PC-9 (cell line): ENCODE data around the gene ITGB4. TPM values are rescaled to one million over a fixed set of nuclear protein-coding genes. Genes with fewer than 3 reads are reported as not detected.

Experiments
- BruUV-seq: library from RNA; stranded (reverse); fragments of 400-500 nt; replicated peaks from 2 replicates; lab custom pipeline; 2021; lab: Mats Ljungman, UMichigan
- CTCF ChIA-PET: fragments of 300-600 bp; sonication (Branson Sonifier 250); formaldehyde crosslinking; loops from one replicate; lab custom pipeline; 2022; ENCODE audit warnings: antibody characterized with exemption; lab: Charles Lee
- POLR2A ChIA-PET: fragments of 300-600 bp; sonication (Branson Sonifier 250); formaldehyde crosslinking; loops from one replicate; lab custom pipeline; 2022; ENCODE audit warnings: antibody characterized with exemption; ENCODE audit not compliant: unreplicated experiment; lab: Charles Lee
- DNase-seq, 2 experiments: peaks; one replicate each; pipeline versions ENCODE4 v3.0.0 to v3.0.0-alpha.2; 2015 to 2022; ENCODE audit warnings: mixed read lengths in 1 of 2
- H2AFZ ChIP-seq: fragments of 200-600 bp; sonication (generic); 2 replicates; pipeline ENCODE4 v1.8.1; 2017; ENCODE audit warnings: antibody characterized with exemption
- H3F3A ChIP-seq: fragments of 200-600 bp; sonication (generic); 2 replicates; pipeline ENCODE4 v1.8.1; 2017; ENCODE audit warnings: antibody characterized with exemption, mild to moderate bottlenecking, low read depth; ENCODE audit not compliant: insufficient read depth
- H3K27ac ChIP-seq: fragments of 200-600 bp; sonication (generic); 2 replicates; pipeline ENCODE4 v1.6.1; 2016; ENCODE audit warnings: mixed run types
- H3K27me3 ChIP-seq: fragments of 200-600 bp; sonication (generic); 2 replicates; pipeline ENCODE4 v1.6.1; 2016; ENCODE audit warnings: low read depth, mixed run types; ENCODE audit not compliant: insufficient read depth
- H3K36me3 ChIP-seq: fragments of 200-600 bp; sonication (generic); 2 replicates; pipeline ENCODE4 v1.6.1; 2016; ENCODE audit warnings: low read depth, mixed run types
- H3K4me1 ChIP-seq: fragments of 200-600 bp; sonication (generic); replicated peaks from 2 replicates; pipeline ENCODE4 v1.6.1; 2016; ENCODE audit warnings: mixed run types; ENCODE audit not compliant: insufficient read depth
- H3K4me2 ChIP-seq: fragments of 200-600 bp; sonication (generic); 2 replicates; pipeline ENCODE4 v1.6.1; 2017; ENCODE audit warnings: mixed run types
- H3K4me3 ChIP-seq: fragments of 200-600 bp; sonication (generic); 2 replicates; pipeline ENCODE4 v1.6.1; 2016; ENCODE audit warnings: mixed run types
- H3K79me2 ChIP-seq: fragments of 200-600 bp; sonication (generic); 2 replicates; pipeline ENCODE4 v1.6.1; 2017; ENCODE audit warnings: low read depth, mixed run types
- H3K9me2 ChIP-seq: fragments of 200-600 bp; sonication (generic); 2 replicates; pipeline ENCODE4 v1.8.1; 2017; ENCODE audit warnings: mild to moderate bottlenecking; ENCODE audit not compliant: insufficient read depth
- H3K9me3 ChIP-seq: fragments of 200-600 bp; sonication (generic); 2 replicates; pipeline ENCODE4 v1.8.1; 2016; ENCODE audit warnings: low read depth; ENCODE audit not compliant: insufficient read depth
- H4K20me1 ChIP-seq: fragments of 200-600 bp; sonication (generic); 2 replicates; pipeline ENCODE4 v1.8.1; 2017; ENCODE audit not compliant: insufficient read depth
- CTCF ChIP-seq: fragments of 200-600 bp; sonication (generic); conservative IDR thresholded peaks from 2 replicates; pipeline ENCODE4 v1.6.1; 2017; ENCODE audit warnings: mixed run types, antibody characterized with exemption, mild to moderate bottlenecking, moderate library complexity
- EZH2 ChIP-seq: fragments of 200-600 bp; sonication (generic); IDR thresholded peaks from 2 replicates; pipeline ENCODE4 v1.8.0; 2017; ENCODE audit warnings: antibody characterized with exemption, low read depth
- intact Hi-C: fragments of 100-400 bp; cut with micrococcal nuclease; formaldehyde crosslinking; loops from one replicate; pipeline ENCODE4 v1.10.0; 2022; ENCODE audit not compliant: unreplicated experiment
- total RNA-seq: library from RNA; stranded (reverse); gene quantifications from 2 replicates; pipeline ENCODE4 v1.2.3, GENCODE V29; 2021

ITGB4 gene
- total RNA-seq, 1 experiment from 2014 or later = 461 TPM

- H3K9me2 ChIP-seq = no peaks in the 10 kb centered on the region
- no peaks in the 10 kb centered on the region for H3K27me3 ChIP-seq
- H3K4me2 ChIP-seq = peak overlapping the region; percentile 71
- TF ChIP-seq EZH2 = no peak
- TF ChIP-seq CTCF = no peak
- peak; percentile 57 to 96 for DNase-seq
- H3F3A ChIP-seq = peaks cover 40% of the 10 kb centered on the region
- H4K20me1 ChIP-seq = no peaks in the 10 kb centered on the region
- peak overlapping the region; percentile 28; the same call in 1 of the 2 replicates for H3K4me3 ChIP-seq
- ChIA-PET CTCF (interaction anchor here (1.3 kb wide), 1 partner anchor 88 kb away, joined by 3 read pairs; no protein-coding TSS in a partner anchor), POLR2A (interaction anchor here (0.5 to 1.2 kb wide), 8 partner anchors 8 to 1571 kb away, joined by 3 to 18 read pairs (median 3); no protein-coding TSS in a partner anchor)
- H3K4me1 ChIP-seq = peaks cover 64% of the 10 kb centered on the region
- peaks cover 84% of the 10 kb centered on the region for H3K79me2 ChIP-seq
- intact Hi-C loops = no loop called here
- no peaks in the 10 kb centered on the region for H3K9me3 ChIP-seq
- H3K36me3 ChIP-seq = peaks cover 14% of the 10 kb centered on the region; the same call in 1 of the 2 replicates
- no peak overlapping the region for H2AFZ ChIP-seq
- peak overlapping the region; percentile 84 for H3K27ac ChIP-seq
- no TSS peak for BruUV-seq
Observed at GRCh38 chr17:75689441-75689873, 31.8 kb upstream of the ITGB4 start.

- H3K4me2 ChIP-seq = no peak overlapping the region
- H3K27ac ChIP-seq = no peak overlapping the region
- peaks cover 14% of the 10 kb centered on the region; the same call in 1 of the 2 replicates for H3K36me3 ChIP-seq
- no peaks in the 10 kb centered on the region for H3K27me3 ChIP-seq
- H3K4me3 ChIP-seq = no peak overlapping the region
- H3K9me3 ChIP-seq = no peaks in the 10 kb centered on the region
- DNase-seq = no peak
- H3F3A ChIP-seq = peaks cover 55% of the 10 kb centered on the region
- POLR2A ChIA-PET = interaction anchor here (0.6 kb wide), 1 partner anchor 58 kb away, joined by 4 read pairs; no protein-coding TSS in a partner anchor
- intact Hi-C loops = no loop called here
- no peaks in the 10 kb centered on the region for H4K20me1 ChIP-seq
- peaks cover 65% of the 10 kb centered on the region for H3K4me1 ChIP-seq
- TF ChIP-seq EZH2 (no peak), CTCF (no peak)
- CTCF ChIA-PET = no interaction called here
- no peak overlapping the region for H2AFZ ChIP-seq
- H3K9me2 ChIP-seq = no peaks in the 10 kb centered on the region
- no TSS peak for BruUV-seq
- H3K79me2 ChIP-seq = peaks cover 68% of the 10 kb centered on the region
Observed at GRCh38 chr17:75691371-75691791, 29.9 kb upstream of the ITGB4 start.

DNA sequence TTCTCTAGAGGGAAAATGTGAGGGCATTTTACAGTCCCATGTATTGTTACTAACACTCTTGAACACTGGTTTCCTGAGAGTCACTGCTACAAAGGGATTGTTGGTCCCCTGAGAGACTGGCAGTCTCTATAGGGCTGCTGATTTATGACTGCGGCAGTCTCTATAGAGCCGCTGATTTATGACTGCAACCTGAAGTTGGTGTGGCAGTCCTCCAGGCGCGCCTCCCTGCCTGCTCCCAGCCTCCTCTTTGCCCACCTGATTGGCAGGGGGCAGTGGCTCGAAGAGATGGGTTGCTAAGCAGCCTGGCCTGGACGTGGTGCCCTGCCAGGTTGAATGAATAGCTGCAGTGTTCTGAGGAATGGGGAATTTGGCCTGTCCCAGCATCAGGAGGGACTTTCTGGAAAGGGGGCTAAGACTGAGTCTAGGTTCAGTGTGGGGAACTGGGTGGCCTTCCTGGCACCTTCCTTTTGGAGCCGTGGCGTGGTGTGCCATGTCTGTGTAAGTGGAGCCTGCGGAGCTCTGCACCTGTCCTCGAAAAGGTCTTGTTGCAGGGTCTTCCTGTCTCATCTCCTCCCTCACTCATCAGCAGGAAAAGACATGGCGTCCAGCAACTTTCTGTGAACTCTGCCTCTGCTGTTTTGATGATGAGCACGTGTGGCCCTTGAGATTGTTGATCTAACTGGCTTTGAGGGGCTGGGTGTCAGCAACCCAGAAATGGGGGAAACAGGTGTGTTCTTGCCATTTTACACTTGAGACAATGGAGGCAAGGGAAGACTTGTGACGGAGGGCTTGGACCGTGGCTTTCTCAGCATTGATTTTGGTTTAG, 29.2 kb upstream of the ITGB4 start:
- H3K36me3 ChIP-seq = peaks cover 10% of the 10 kb centered on the region; the same call in 1 of the 2 replicates
- H3K4me1 ChIP-seq = peaks cover 65% of the 10 kb centered on the region
- no peak overlapping the region for H2AFZ ChIP-seq
- H3K27ac ChIP-seq = no peak overlapping the region
- intact Hi-C loops = no loop called here
- ChIA-PET POLR2A (interaction anchor here (0.7 kb wide), 1 partner anchor 27 kb away, joined by 3 read pairs; no protein-coding TSS in a partner anchor), CTCF (interaction anchor here (1.0 kb wide), 1 partner anchor 29 kb away, joined by 5 read pairs; the partner anchor contains the start of gene ITGB4)
- H3K27me3 ChIP-seq = no peaks in the 10 kb centered on the region
- peaks cover 61% of the 10 kb centered on the region for H3F3A ChIP-seq
- no TSS peak for BruUV-seq
- H4K20me1 ChIP-seq = no peaks in the 10 kb centered on the region
- no peaks in the 10 kb centered on the region for H3K9me3 ChIP-seq
- no peaks in the 10 kb centered on the region for H3K9me2 ChIP-seq
- TF ChIP-seq EZH2 = no peak
- no peak for TF ChIP-seq CTCF
- H3K4me3 ChIP-seq = no peak overlapping the region
- no peak for DNase-seq
- H3K4me2 ChIP-seq = no peak overlapping the region
- peaks cover 62% of the 10 kb centered on the region for H3K79me2 ChIP-seq
